Measurements from ENCODE around the gene PTPDC1.

The PTPDC1 gene

DNA sequence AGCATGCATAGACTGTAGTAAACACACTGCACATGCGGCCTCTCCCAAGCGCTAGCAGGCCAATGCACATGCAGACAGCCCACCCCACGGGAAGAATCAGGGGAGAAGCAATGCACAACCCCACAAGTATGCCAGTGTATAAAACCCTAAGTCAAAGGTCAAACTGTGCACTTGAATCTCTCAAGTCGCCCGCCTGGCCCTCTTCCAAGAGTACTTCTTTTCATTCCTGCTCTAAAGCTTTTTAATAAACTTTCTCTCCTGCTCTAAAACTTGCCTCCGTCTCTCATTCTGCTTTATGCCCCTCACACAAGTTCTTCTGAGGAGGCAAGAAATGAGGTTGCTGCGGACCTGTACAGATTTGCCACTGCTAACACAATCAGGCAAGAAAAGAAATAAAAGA is 50.4 kb downstream of the PTPDC1 start:
- peaks cover 5% of the 10 kb centered on the region; the same call in 1 of the 2 replicates for H3K27me3 ChIP-seq (ENCODE audit: low read depth, low read length)
- H3K9me3 ChIP-seq (ENCODE audit: insufficient read depth, low read length), result no peaks in the 10 kb centered on the region
- no peaks in the 10 kb centered on the region for H4K20me1 ChIP-seq (ENCODE audit: insufficient read depth, low read length)
- no peaks in the 10 kb centered on the region for H3K79me2 ChIP-seq (ENCODE audit: low read length)
- H3K36me3 ChIP-seq (replicated peaks; ENCODE audit: low read depth, low read length), result no peaks in the 10 kb centered on the region
- H3K4me3 ChIP-seq (ENCODE audit: low read length), result no peak overlapping the region
- TF ChIP-seq, protein P1, sequence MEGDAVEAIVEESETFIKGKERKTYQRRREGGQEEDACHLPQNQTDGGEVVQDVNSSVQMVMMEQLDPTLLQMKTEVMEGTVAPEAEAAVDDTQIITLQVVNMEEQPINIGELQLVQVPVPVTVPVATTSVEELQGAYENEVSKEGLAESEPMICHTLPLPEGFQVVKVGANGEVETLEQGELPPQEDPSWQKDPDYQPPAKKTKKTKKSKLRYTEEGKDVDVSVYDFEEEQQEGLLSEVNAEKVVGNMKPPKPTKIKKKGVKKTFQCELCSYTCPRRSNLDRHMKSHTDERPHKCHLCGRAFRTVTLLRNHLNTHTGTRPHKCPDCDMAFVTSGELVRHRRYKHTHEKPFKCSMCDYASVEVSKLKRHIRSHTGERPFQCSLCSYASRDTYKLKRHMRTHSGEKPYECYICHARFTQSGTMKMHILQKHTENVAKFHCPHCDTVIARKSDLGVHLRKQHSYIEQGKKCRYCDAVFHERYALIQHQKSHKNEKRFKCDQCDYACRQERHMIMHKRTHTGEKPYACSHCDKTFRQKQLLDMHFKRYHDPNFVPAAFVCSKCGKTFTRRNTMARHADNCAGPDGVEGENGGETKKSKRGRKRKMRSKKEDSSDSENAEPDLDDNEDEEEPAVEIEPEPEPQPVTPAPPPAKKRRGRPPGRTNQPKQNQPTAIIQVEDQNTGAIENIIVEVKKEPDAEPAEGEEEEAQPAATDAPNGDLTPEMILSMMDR (IDR thresholded peaks at IDR 0.05; ENCODE audit: low read depth, low read length), result no peak
- no peak for TF ChIP-seq EZH2phosphoT487 (IDR thresholded peaks at IDR 0.05; ENCODE audit: low read depth)
- H3K9ac ChIP-seq (ENCODE audit: low read length), result no peak overlapping the region
- no peak overlapping the region for H3K4me2 ChIP-seq (ENCODE audit: low read length)
- no peaks in the 10 kb centered on the region for H3K4me1 ChIP-seq (ENCODE audit: low read length)
- H2AFZ ChIP-seq (ENCODE audit: low read depth, low read length), result no peak overlapping the region
- no peak overlapping the region for H3K27ac ChIP-seq (ENCODE audit: low read length)

DNA sequence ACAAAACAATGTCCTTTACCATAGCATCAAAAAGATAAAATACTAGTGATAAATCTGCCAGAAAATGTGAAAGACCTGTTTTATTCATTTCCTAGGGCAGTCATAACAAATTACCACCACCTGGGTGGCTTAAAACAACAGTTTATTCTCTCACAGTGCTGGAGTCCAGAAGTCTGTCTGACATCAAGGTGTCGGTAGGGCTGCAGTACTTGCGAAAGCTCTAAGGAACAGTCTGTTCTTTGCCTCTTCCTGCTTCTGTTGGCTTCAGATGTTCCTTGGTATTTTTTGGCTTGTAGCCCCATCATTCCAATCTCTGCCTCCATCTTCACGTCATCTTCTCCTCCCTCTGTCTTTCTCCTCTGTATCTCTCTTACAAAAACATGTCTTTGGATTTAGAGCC is 51.0 kb downstream of the PTPDC1 start:
- no peak overlapping the region for H3K9ac ChIP-seq (ENCODE audit: low read length)
- no peaks in the 10 kb centered on the region for H4K20me1 ChIP-seq (ENCODE audit: insufficient read depth, low read length)
- H3K4me3 ChIP-seq (ENCODE audit: low read length), result no peak overlapping the region
- no peak for TF ChIP-seq EZH2phosphoT487 (IDR thresholded peaks at IDR 0.05; ENCODE audit: low read depth)
- TF ChIP-seq, protein P1 (IDR thresholded peaks at IDR 0.05; ENCODE audit: low read depth, low read length), result no peak
- H3K9me3 ChIP-seq (ENCODE audit: insufficient read depth, low read length), result no peaks in the 10 kb centered on the region
- H2AFZ ChIP-seq (ENCODE audit: low read depth, low read length), result no peak overlapping the region
- H3K4me2 ChIP-seq (ENCODE audit: low read length), result no peak overlapping the region
- H3K4me1 ChIP-seq (ENCODE audit: low read length), result no peaks in the 10 kb centered on the region
- no peaks in the 10 kb centered on the region for H3K36me3 ChIP-seq (replicated peaks; ENCODE audit: low read depth, low read length)
- no peaks in the 10 kb centered on the region for H3K79me2 ChIP-seq (ENCODE audit: low read length)
- H3K27me3 ChIP-seq (ENCODE audit: low read depth, low read length), result peaks cover 5% of the 10 kb centered on the region; the same call in 1 of the 2 replicates
- H3K27ac ChIP-seq (ENCODE audit: low read length), result no peak overlapping the region

DNA sequence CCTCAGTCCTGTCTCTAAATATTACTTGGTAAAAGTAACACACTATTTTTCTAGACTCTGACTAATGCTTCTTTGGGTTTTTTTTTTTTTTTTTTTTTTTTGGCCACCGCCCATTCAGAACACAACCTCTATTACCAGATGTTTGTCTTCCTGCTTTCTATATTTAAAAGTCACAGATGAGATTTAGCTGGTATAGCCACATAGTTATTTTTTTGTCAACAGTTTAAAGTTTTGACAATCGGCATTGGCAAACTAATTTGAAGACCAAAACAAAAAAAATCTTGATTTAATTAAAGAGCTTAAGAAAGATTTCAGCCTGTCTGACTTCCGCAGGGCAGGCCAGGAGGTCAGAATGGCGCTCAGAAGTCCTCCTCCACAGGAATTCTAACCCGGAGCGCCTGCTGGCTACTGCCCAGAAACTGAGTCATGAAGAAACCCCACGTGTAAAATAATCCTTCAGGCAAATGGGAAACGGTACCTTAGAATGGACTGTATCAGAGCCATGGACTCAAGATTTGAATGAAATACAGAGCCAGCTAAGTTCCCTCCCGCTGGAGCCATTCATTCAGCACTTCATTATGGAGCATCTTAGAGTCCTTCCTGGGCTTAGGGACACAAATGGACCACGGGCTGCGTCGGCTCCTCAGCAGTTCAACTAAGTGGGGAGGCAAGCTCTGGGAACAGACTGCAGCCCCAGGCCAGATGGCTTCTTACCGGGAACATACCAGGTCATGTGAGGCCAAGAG is 55.6 kb downstream of the PTPDC1 start:
- no peak overlapping the region for H3K9ac ChIP-seq (ENCODE audit: low read length)
- no peaks in the 10 kb centered on the region for H3K36me3 ChIP-seq (replicated peaks; ENCODE audit: low read depth, low read length)
- H3K79me2 ChIP-seq (ENCODE audit: low read length), result no peaks in the 10 kb centered on the region
- no peak overlapping the region for H3K4me3 ChIP-seq (ENCODE audit: low read length)
- H3K27me3 ChIP-seq (ENCODE audit: low read depth, low read length), result peaks cover 5% of the 10 kb centered on the region; the same call in 1 of the 2 replicates
- no peaks in the 10 kb centered on the region for H3K9me3 ChIP-seq (ENCODE audit: insufficient read depth, low read length)
- no peak overlapping the region for H3K4me2 ChIP-seq (ENCODE audit: low read length)
- no peaks in the 10 kb centered on the region for H4K20me1 ChIP-seq (ENCODE audit: insufficient read depth, low read length)
- H2AFZ ChIP-seq (ENCODE audit: low read depth, low read length), result no peak overlapping the region
- TF ChIP-seq, protein P1 (IDR thresholded peaks at IDR 0.05; ENCODE audit: low read depth, low read length), result no peak
- no peak for TF ChIP-seq EZH2phosphoT487 (IDR thresholded peaks at IDR 0.05; ENCODE audit: low read depth)
- no peaks in the 10 kb centered on the region for H3K4me1 ChIP-seq (ENCODE audit: low read length)
- no peak overlapping the region for H3K27ac ChIP-seq (ENCODE audit: low read length)

DNA sequence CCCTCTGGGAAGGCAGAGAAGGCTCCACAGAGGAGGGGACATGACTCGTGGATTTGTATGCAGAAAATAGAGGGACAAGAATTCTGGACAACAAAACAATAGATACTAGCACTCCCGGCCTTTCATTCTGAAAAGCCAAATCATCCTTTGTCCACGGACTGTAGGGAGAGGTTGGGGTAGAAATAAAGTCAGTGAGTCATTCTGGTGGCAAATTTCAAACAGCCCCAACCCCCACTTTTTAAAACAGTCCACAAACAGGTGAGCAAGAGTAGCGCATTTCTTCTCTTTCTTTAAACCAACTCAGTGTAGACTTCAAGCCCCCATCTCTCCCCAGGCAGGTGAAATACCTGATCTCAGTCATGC is 56.1 kb downstream of the PTPDC1 start:
- Histone ChIP-seq H3K79me2 (ENCODE audit: low read length) (no peaks in the 10 kb centered on the region), H3K27ac (ENCODE audit: low read length) (no peak overlapping the region), H3K36me3 (replicated peaks; ENCODE audit: low read depth, low read length) (no peaks in the 10 kb centered on the region), H3K27me3 (ENCODE audit: low read depth, low read length) (peaks cover 5% of the 10 kb centered on the region; the same call in 1 of the 2 replicates), H4K20me1 (ENCODE audit: insufficient read depth, low read length) (no peaks in the 10 kb centered on the region), H3K4me3 (ENCODE audit: low read length) (no peak overlapping the region), H3K9ac (ENCODE audit: low read length) (no peak overlapping the region), H3K9me3 (ENCODE audit: insufficient read depth, low read length) (no peaks in the 10 kb centered on the region), H3K4me2 (ENCODE audit: low read length) (no peak overlapping the region), H2AFZ (ENCODE audit: low read depth, low read length) (no peak overlapping the region), H3K4me1 (ENCODE audit: low read length) (no peaks in the 10 kb centered on the region)
- TF ChIP-seq, protein P1 (IDR thresholded peaks at IDR 0.05; ENCODE audit: low read depth, low read length), result no peak
- no peak for TF ChIP-seq EZH2phosphoT487 (IDR thresholded peaks at IDR 0.05; ENCODE audit: low read depth)

Data from OCI-LY3 (cell line).